Parathyroid adenoma (tissue), 2 donors: Measurements from ENCODE around the gene TRIP11.

Experiments used
- H2AFZ ChIP-seq: fragments of 300-600 bp; sonication (generic); one replicate; pipeline ENCODE4 v1.7.0; 2017; ENCODE audit warnings: antibody characterized with exemption, mild to moderate bottlenecking
- H3K27ac ChIP-seq: fragments of 300-600 bp; sonication (generic); one replicate; pipeline ENCODE4 v1.7.0; 2017
- H3K27me3 ChIP-seq: fragments of 300-600 bp; sonication (generic); one replicate; pipeline ENCODE4 v1.7.0; 2017; ENCODE audit warnings: low read length; ENCODE audit not compliant: control insufficient read depth, insufficient read depth
- H3K36me3 ChIP-seq: fragments of 300-600 bp; sonication (generic); one replicate; pipeline ENCODE4 v1.7.0; 2017; ENCODE audit warnings: low read length; ENCODE audit not compliant: control insufficient read depth, insufficient read depth
- H3K4me1 ChIP-seq: fragments of 300-600 bp; sonication (generic); one replicate; pipeline ENCODE4 v1.7.0; 2017; ENCODE audit warnings: control low read depth
- H3K4me2 ChIP-seq: fragments of 300-600 bp; sonication (generic); one replicate; pipeline ENCODE4 v1.7.0; 2017; ENCODE audit warnings: low read length
- H3K4me3 ChIP-seq: fragments of 300-600 bp; sonication (generic); one replicate; pipeline ENCODE4 v1.7.0; 2017; ENCODE audit warnings: low read depth, low read length
- H3K79me2 ChIP-seq: fragments of 300-600 bp; sonication (generic); one replicate; pipeline ENCODE4 v1.7.0; 2017; ENCODE audit warnings: control low read depth
- H3K9ac ChIP-seq: fragments of 300-600 bp; sonication (generic); one replicate; pipeline ENCODE4 v1.7.0; 2017; ENCODE audit warnings: mild to moderate bottlenecking
- H3K9me3 ChIP-seq: fragments of 300-600 bp; sonication (generic); one replicate; pipeline ENCODE4 v1.7.0; 2017; ENCODE audit warnings: low read length; ENCODE audit not compliant: control insufficient read depth
- TF ChIP-seq, protein P1 (sequence below): fragments of 300-600 bp; sonication (generic); IDR thresholded peaks from one replicate; pipeline ENCODE4 v1.7.0; 2017; ENCODE audit warnings: antibody characterized with exemption, mild to moderate bottlenecking
- donor health status: primary hyperparathyroidism.

TRIP11 gene

DNA sequence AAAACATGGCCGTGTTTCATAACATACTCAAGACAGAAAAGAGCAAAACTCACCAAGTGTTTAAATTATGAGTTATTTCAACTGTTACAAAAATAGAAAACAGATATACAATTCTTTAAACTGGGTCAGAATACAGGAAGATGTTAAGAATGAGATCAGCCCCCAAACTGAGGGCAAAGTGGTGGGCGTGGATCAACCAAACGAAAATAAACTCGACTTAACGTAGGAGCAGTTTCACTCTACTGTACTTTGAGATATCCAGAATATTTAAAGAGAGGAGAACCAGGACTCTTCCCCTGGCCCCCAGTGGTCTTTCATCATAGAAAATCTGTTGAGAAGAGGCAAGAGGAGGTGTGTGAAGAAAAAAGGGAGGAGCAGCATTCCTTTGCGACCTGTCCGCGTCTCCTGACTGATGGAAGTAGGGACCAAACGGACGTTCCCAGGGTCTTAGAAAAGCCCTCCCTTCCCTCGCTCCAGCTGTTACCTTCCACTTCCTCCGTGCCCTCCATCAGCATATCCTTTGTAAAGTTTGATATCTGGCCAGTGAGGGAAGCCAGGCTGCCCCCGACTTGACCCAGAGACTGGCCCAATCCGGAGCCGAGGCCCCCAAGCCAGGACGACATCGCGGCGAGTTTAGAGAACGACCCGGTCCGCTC is 668 bp downstream of the TRIP11 start:
- TF ChIP-seq, protein P1, sequence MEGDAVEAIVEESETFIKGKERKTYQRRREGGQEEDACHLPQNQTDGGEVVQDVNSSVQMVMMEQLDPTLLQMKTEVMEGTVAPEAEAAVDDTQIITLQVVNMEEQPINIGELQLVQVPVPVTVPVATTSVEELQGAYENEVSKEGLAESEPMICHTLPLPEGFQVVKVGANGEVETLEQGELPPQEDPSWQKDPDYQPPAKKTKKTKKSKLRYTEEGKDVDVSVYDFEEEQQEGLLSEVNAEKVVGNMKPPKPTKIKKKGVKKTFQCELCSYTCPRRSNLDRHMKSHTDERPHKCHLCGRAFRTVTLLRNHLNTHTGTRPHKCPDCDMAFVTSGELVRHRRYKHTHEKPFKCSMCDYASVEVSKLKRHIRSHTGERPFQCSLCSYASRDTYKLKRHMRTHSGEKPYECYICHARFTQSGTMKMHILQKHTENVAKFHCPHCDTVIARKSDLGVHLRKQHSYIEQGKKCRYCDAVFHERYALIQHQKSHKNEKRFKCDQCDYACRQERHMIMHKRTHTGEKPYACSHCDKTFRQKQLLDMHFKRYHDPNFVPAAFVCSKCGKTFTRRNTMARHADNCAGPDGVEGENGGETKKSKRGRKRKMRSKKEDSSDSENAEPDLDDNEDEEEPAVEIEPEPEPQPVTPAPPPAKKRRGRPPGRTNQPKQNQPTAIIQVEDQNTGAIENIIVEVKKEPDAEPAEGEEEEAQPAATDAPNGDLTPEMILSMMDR, result no peak
- Histone ChIP-seq H3K9me3 (no peaks in the 10 kb centered on the region), H3K4me2 (peak overlapping the region; percentile 69), H3K4me1 (peaks cover 4% of the 10 kb centered on the region), H3K27me3 (no peaks in the 10 kb centered on the region), H3K9ac (peak overlapping the region; percentile 96), H2AFZ (peak overlapping the region; percentile 99), H3K4me3 (peak overlapping the region; percentile 98), H3K79me2 (peaks cover 47% of the 10 kb centered on the region), H3K36me3 (no peaks in the 10 kb centered on the region), H3K27ac (peak overlapping the region; percentile 96)

DNA sequence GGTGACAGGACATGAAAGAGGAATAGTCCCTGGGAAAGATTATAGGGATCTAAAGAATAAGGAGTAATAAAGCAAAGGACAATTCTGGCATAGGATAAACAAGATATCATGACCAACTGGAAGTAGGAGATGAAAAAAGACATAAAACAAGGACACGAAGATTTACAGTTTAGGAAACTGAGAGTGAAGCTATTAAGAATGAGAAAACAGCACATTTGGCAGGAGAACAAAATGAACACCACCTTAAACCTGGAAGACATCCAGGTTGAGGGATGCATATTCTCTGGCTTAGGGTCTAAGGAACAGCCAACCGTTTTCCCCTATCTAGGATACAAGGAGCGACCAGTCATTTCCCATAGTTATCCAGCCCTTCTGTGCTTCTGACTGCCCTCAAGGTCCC is 1.9 kb downstream of the TRIP11 start:
- Histone ChIP-seq H3K36me3 (no peaks in the 10 kb centered on the region), H3K4me2 (peak overlapping the region; percentile 57), H2AFZ (no peak overlapping the region), H3K79me2 (peaks cover 49% of the 10 kb centered on the region), H3K9ac (no peak overlapping the region), H3K4me3 (peak overlapping the region; percentile 20), H3K27ac (no peak overlapping the region), H3K9me3 (no peaks in the 10 kb centered on the region), H3K4me1 (peaks cover 4% of the 10 kb centered on the region), H3K27me3 (no peaks in the 10 kb centered on the region)
- TF ChIP-seq, protein P1, result no peak

DNA sequence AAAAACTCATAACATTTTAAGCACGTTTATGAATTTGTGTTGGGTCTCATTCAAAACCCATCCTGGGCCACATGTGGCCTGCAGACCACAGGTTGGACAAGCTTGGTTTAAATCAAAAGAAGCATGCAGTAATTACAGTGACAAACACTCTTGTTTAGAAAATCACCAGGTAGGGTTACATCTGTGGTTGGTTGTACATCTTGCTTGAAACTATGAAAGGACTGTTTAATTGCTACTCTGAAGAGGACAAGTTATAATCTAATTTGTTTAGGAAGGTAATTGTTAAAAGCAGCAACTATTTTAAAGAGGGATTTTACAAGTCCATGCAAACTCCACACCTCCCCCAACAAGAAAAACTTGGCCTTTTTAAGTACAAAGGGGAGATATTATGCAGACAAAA is 4.0 kb downstream of the TRIP11 start:
- H3K79me2 ChIP-seq, result peaks cover 55% of the 10 kb centered on the region
- peaks cover 4% of the 10 kb centered on the region for H3K4me1 ChIP-seq
- no peak overlapping the region for H3K27ac ChIP-seq
- no peak overlapping the region for H2AFZ ChIP-seq
- no peaks in the 10 kb centered on the region for H3K36me3 ChIP-seq
- TF ChIP-seq, protein P1, result no peak
- no peaks in the 10 kb centered on the region for H3K9me3 ChIP-seq
- no peak overlapping the region for H3K4me3 ChIP-seq
- H3K9ac ChIP-seq, result no peak overlapping the region
- H3K27me3 ChIP-seq, result no peaks in the 10 kb centered on the region
- no peak overlapping the region for H3K4me2 ChIP-seq

DNA sequence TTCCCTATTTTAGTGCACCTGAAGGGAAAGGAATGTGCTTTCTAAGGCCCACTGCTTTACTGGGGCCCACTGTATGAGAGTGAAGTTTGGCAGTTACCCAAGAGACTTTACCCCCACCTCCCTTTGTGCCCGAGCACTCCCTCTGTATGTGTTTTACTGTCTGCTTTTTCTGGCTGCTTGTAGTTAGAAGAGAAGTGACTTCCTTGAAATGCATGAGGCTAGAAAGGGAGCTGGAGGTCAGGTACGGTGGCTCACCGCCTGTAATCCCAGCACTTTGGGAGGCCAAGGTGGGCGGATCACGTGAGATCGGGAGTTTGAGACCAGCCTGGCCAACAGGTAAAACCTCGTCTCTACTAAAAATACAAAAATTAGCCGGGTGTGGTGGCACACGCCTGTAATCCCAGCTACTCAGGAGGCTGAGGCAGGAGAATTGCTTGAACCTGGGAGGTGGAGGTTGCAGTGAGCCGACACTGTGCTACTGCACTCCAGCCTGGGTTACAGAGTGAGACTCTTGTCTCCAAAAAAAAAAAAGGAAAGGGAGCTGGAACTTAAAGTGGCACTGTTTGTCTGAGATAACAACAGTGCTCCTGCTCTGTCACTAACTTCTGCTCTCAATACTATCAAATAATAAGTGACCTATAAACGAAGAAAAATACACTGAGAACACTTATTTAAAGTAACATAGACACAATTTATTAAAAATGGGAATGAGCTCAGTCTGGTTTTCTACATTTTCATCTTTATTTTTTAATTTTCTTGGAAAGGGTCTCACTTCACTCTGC is 5.8 kb downstream of the TRIP11 start:
- no peak overlapping the region for H2AFZ ChIP-seq
- peaks cover 43% of the 10 kb centered on the region for H3K79me2 ChIP-seq
- no peak overlapping the region for H3K4me3 ChIP-seq
- H3K27me3 ChIP-seq, result no peaks in the 10 kb centered on the region
- H3K9ac ChIP-seq, result no peak overlapping the region
- no peak overlapping the region for H3K27ac ChIP-seq
- no peak overlapping the region for H3K4me2 ChIP-seq
- TF ChIP-seq, protein P1, result no peak
- no peaks in the 10 kb centered on the region for H3K36me3 ChIP-seq
- H3K9me3 ChIP-seq, result no peaks in the 10 kb centered on the region
- no peaks in the 10 kb centered on the region for H3K4me1 ChIP-seq
